ENCODE data around the gene XRN2.

The XRN2 gene

GRCh38 chr20:21278829-21279228, 24.3 kb upstream of the XRN2 start:
- in situ Hi-C loops (cut with HindIII; ENCODE audit: low pct_unique_long_range_greater_than_20kb, low sequenced_read_pairs), result no loop called here
- no peak for TF ChIP-seq JUND (IDR thresholded peaks at IDR 0.05; ENCODE audit: low read depth)
- no peak for DNase-seq (ENCODE audit: low read depth in 1 of 2, low spot score in 1 of 2)

GRCh38 chr20:21279706-21280521, 23.2 kb upstream of the XRN2 start:
- in situ Hi-C loops (cut with HindIII; ENCODE audit: low pct_unique_long_range_greater_than_20kb, low sequenced_read_pairs), result no loop called here
- no peak for TF ChIP-seq JUND (IDR thresholded peaks at IDR 0.05; ENCODE audit: low read depth)
- no peak for DNase-seq (ENCODE audit: low read depth in 1 of 2, low spot score in 1 of 2)

GRCh38 chr20:21280522-21281016, 22.6 kb upstream of the XRN2 start:
- in situ Hi-C loops (cut with HindIII; ENCODE audit: low pct_unique_long_range_greater_than_20kb, low sequenced_read_pairs), result no loop called here
- DNase-seq (ENCODE audit: low read depth in 1 of 2, low spot score in 1 of 2), result no peak
- TF ChIP-seq JUND (IDR thresholded peaks at IDR 0.05; ENCODE audit: low read depth), result no peak

GRCh38 chr20:21286775-21287174, 16.4 kb upstream of the XRN2 start:
- TF ChIP-seq JUND (IDR thresholded peaks at IDR 0.05; ENCODE audit: low read depth), result no peak
- in situ Hi-C loops (cut with HindIII; ENCODE audit: low pct_unique_long_range_greater_than_20kb, low sequenced_read_pairs), result no loop called here
- no peak for DNase-seq (ENCODE audit: low read depth in 1 of 2, low spot score in 1 of 2)

GRCh38 chr20:21288587-21289370, 14.4 kb upstream of the XRN2 start:
- no peak for TF ChIP-seq JUND (IDR thresholded peaks at IDR 0.05; ENCODE audit: low read depth)
- in situ Hi-C loops (cut with HindIII; ENCODE audit: low pct_unique_long_range_greater_than_20kb, low sequenced_read_pairs), result no loop called here
- DNase-seq (ENCODE audit: low read depth in 1 of 2, low spot score in 1 of 2), result no peak

- DNase-seq (ENCODE audit: low read depth in 1 of 2, low spot score in 1 of 2), result no peak
- TF ChIP-seq JUND (IDR thresholded peaks at IDR 0.05; ENCODE audit: low read depth), result no peak
- in situ Hi-C loops (cut with HindIII; ENCODE audit: low pct_unique_long_range_greater_than_20kb, low sequenced_read_pairs), result no loop called here
Measured at GRCh38 chr20:21289651-21290050, 13.5 kb upstream of the XRN2 start.

GRCh38 chr20:21291026-21291425, 12.1 kb upstream of the XRN2 start:
- no peak for TF ChIP-seq JUND (IDR thresholded peaks at IDR 0.05; ENCODE audit: low read depth)
- DNase-seq (ENCODE audit: low read depth in 1 of 2, low spot score in 1 of 2), result no peak
- in situ Hi-C loops (cut with HindIII; ENCODE audit: low pct_unique_long_range_greater_than_20kb, low sequenced_read_pairs), result no loop called here

- no peak for DNase-seq (ENCODE audit: low read depth in 1 of 2, low spot score in 1 of 2)
- TF ChIP-seq JUND (IDR thresholded peaks at IDR 0.05; ENCODE audit: low read depth), result no peak
- in situ Hi-C loops (cut with HindIII; ENCODE audit: low pct_unique_long_range_greater_than_20kb, low sequenced_read_pairs), result no loop called here
Measured at GRCh38 chr20:21294755-21295154, 8.4 kb upstream of the XRN2 start.

GRCh38 chr20:21301940-21302663, 1.0 kb upstream of the XRN2 start:
- in situ Hi-C loops (cut with HindIII; ENCODE audit: low pct_unique_long_range_greater_than_20kb, low sequenced_read_pairs), result no loop called here
- TF ChIP-seq JUND (IDR thresholded peaks at IDR 0.05; ENCODE audit: low read depth), result no peak
- DNase-seq (ENCODE audit: low read depth in 1 of 2, low spot score in 1 of 2), result no peak

GRCh38 chr20:21302664-21303060, 469 bp upstream of the XRN2 start:
- in situ Hi-C loops (cut with HindIII; ENCODE audit: low pct_unique_long_range_greater_than_20kb, low sequenced_read_pairs), result no loop called here
- TF ChIP-seq JUND (IDR thresholded peaks at IDR 0.05; ENCODE audit: low read depth), result no peak
- DNase-seq (ENCODE audit: low read depth in 1 of 2, low spot score in 1 of 2), result no peak

- in situ Hi-C loops (cut with HindIII; ENCODE audit: low pct_unique_long_range_greater_than_20kb, low sequenced_read_pairs), result no loop called here
- TF ChIP-seq JUND (IDR thresholded peaks at IDR 0.05; ENCODE audit: low read depth), result no peak
- DNase-seq (ENCODE audit: low read depth in 1 of 2, low spot score in 1 of 2), result no peak
Measured at GRCh38 chr20:21303872-21304586, 898 bp downstream of the XRN2 start.

GRCh38 chr20:21308340-21308739, 5.2 kb downstream of the XRN2 start:
- in situ Hi-C loops (cut with HindIII; ENCODE audit: low pct_unique_long_range_greater_than_20kb, low sequenced_read_pairs), result no loop called here
- no peak for DNase-seq (ENCODE audit: low read depth in 1 of 2, low spot score in 1 of 2)
- TF ChIP-seq JUND (IDR thresholded peaks at IDR 0.05; ENCODE audit: low read depth), result no peak
